ACC112 (cell line): ENCODE data around the gene RNF220.

Experiments used
- H2AFZ ChIP-seq: fragments of 200-600 bp; sonication (generic); one replicate; pipeline ENCODE4 v1.6.0; 2017; ENCODE audit warnings: antibody characterized with exemption, low read length; ENCODE audit not compliant: unreplicated experiment
- H3K27ac ChIP-seq: fragments of 200-600 bp; sonication (generic); 2 replicates; pipeline ENCODE4 v1.5.1; 2014; ENCODE audit warnings: low read depth, mild to moderate bottlenecking, antibody characterized with exemption, low read length, moderate library complexity
- H3K27me3 ChIP-seq: fragments of 200-600 bp; sonication (generic); 2 replicates; pipeline ENCODE4 v1.6.1; 2014; ENCODE audit warnings: mild to moderate bottlenecking, antibody characterized with exemption, low read length, moderate library complexity, mixed read lengths; ENCODE audit not compliant: insufficient read depth
- H3K36me3 ChIP-seq: fragments of 200-600 bp; sonication (generic); 2 replicates; pipeline ENCODE4 v1.6.1; 2016; ENCODE audit warnings: mild to moderate bottlenecking, antibody characterized with exemption, low read length, moderate library complexity, mixed read lengths; ENCODE audit not compliant: insufficient read depth
- H3K4me1 ChIP-seq: fragments of 200-600 bp; sonication (generic); one replicate; pipeline ENCODE4 v1.6.1; 2016; ENCODE audit warnings: low read length, mixed read lengths; ENCODE audit not compliant: insufficient read depth, unreplicated experiment, control insufficient read depth
- H3K4me3 ChIP-seq: fragments of 200-600 bp; sonication (generic); 2 replicates; pipeline ENCODE4 v1.5.1; 2014; ENCODE audit warnings: mild to moderate bottlenecking, low read depth, low read length
- H3K79me2 ChIP-seq: fragments of 200-600 bp; sonication (generic); one replicate; pipeline ENCODE4 v1.6.0; 2016; ENCODE audit warnings: low read length; ENCODE audit not compliant: control insufficient read depth, unreplicated experiment, insufficient read depth

RNF220 gene

GRCh38 chr1:44675186-44675585, 270.1 kb downstream of the RNF220 start:
- Histone ChIP-seq H3K4me3 (peak overlapping the region; percentile 78), H3K27ac (peak overlapping the region; percentile 58), H3K27me3 (no peaks in the 10 kb centered on the region), H3K4me1 (peaks cover 38% of the 10 kb centered on the region), H3K79me2 (no peaks in the 10 kb centered on the region), H3K36me3 (no peaks in the 10 kb centered on the region), H2AFZ (peak overlapping the region; percentile 74)

DNA sequence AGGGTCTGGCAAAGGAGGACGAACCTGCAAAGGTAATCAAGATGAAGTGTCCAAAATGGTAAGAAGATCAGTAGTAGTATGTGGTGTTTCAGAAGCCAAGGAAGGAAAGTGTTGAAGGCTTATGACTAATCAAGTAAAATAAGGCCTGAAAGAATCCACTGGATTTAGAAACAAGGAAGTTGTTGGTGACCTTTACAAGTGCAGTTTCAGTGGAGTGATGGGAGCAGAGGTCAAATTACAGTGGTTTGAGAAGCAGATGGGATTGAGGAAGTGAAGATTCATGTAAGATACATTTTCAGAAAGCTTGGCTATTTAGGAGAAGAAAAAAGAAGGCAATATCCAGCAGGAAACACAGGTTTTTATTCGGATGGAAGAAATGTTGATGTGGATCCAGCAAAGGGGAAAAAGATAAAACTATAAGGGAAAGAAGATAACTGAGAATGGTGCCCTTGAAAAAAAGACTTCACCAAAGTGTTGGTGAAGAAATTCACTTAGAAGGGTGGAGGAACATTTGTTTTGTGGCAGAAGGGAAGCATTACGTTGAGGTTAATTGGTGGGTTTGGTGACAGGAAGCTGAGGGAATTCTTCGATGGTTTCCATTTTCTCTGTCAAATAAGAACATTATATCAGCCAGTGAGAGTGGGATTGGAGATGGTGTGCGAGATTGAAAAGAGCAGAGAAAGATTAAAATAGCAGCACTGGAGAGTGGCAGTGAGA, 271.6 kb downstream of the RNF220 start:
- no peak overlapping the region for H2AFZ ChIP-seq

GRCh38 chr1:44677201-44677766, 272.2 kb downstream of the RNF220 start:
- Histone ChIP-seq H3K36me3 (no peaks in the 10 kb centered on the region), H3K27ac (peak overlapping the region; percentile 53; the same call in 1 of the 2 replicates), H2AFZ (no peak overlapping the region), H3K79me2 (no peaks in the 10 kb centered on the region), H3K4me1 (peaks cover 34% of the 10 kb centered on the region), H3K4me3 (peak overlapping the region; percentile 20; the same call in 1 of the 2 replicates), H3K27me3 (no peaks in the 10 kb centered on the region)

More for the DNA sequence above, 271.6 kb downstream of the RNF220 start:
- no peaks in the 10 kb centered on the region for H3K27me3 ChIP-seq
- H3K27ac ChIP-seq = peak overlapping the region; percentile 53
- peak overlapping the region; percentile 20; the same call in 1 of the 2 replicates for H3K4me3 ChIP-seq
- no peaks in the 10 kb centered on the region for H3K36me3 ChIP-seq
- peaks cover 38% of the 10 kb centered on the region for H3K4me1 ChIP-seq
- no peaks in the 10 kb centered on the region for H3K79me2 ChIP-seq

GRCh38 chr1:44678120-44678519, 273.1 kb downstream of the RNF220 start:
- H2AFZ ChIP-seq = no peak overlapping the region
- peaks cover 28% of the 10 kb centered on the region for H3K4me1 ChIP-seq
- H3K27ac ChIP-seq = no peak overlapping the region
- no peaks in the 10 kb centered on the region for H3K36me3 ChIP-seq
- no peaks in the 10 kb centered on the region for H3K79me2 ChIP-seq
- no peak overlapping the region for H3K4me3 ChIP-seq
- no peaks in the 10 kb centered on the region for H3K27me3 ChIP-seq

DNA sequence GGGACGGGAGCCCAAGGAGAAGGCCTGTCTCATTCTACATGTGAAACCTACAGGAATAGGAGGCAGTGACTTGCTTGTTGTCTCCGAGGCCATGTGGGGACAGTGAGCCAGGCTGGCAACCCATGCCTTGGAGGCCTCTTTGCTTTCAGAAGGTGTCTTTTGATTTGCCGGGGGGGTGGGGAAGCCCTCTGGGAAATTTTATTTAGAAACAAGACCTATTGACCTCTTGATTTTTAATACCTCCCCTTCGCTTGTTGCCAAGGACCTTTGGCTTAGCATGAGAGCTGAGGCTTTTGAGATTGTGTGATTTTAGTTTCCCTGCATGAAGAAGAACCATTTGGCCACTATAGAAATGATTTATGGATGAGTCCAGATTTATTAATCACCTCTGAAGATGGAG, 273.6 kb downstream of the RNF220 start:
- Histone ChIP-seq H3K79me2 (no peaks in the 10 kb centered on the region), H3K4me1 (peaks cover 24% of the 10 kb centered on the region), H3K27ac (no peak overlapping the region), H3K4me3 (no peak overlapping the region), H2AFZ (no peak overlapping the region), H3K27me3 (no peaks in the 10 kb centered on the region), H3K36me3 (no peaks in the 10 kb centered on the region)

- H2AFZ ChIP-seq = no peak overlapping the region
- no peak overlapping the region for H3K4me3 ChIP-seq
- no peaks in the 10 kb centered on the region for H3K36me3 ChIP-seq
- no peak overlapping the region for H3K27ac ChIP-seq
- H3K27me3 ChIP-seq = no peaks in the 10 kb centered on the region
- no peaks in the 10 kb centered on the region for H3K79me2 ChIP-seq
- peaks cover 24% of the 10 kb centered on the region for H3K4me1 ChIP-seq
Observed at GRCh38 chr1:44679468-44679867, 274.4 kb downstream of the RNF220 start.

DNA sequence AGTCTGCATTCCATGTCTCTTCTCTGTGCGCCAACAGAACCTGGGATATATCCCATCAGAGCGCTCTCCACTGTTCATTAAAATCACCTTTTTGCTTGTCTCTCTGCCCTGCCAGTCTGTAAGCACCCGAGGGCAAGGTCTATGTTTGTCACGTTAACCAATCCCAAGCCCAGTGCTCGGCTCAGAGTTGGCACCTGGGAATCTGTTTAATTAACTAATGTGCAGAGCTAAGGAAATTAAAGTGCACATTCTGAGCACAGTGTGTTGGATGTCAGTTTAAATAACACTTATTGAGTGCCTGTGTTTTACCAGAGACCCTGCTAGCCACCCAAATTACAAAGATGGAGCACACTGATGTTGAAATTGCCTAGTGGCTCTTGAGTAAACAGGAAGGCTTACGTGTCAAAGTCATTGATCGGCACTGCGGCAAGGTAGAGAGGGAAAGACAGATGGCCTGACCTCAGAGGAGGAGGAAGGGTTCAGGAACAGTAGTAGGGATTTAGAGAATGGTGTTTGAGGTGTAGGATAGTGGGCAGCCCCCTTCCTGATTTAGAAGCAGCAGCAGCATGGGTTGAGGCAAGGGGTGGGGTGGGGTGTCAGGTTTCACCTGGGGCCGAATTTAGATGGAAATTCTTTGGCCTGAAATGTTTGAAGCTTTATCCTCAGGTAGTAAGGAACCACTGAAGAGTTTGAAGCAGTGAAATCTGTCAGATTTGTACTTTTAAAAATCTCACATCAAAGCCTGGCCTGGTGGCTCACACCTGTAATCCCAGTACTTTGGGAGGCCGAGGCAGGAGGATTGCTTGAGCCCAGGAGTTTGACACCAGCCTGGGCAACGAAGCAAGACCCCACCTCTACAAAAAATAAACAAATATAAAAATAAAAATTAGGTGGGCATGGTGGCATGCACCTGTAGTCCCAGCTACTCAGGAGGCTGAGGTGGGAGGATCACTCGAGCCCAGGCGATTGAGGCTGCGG, 277.1 kb downstream of the RNF220 start:
- H3K36me3 ChIP-seq = no peaks in the 10 kb centered on the region
- H3K27me3 ChIP-seq = no peaks in the 10 kb centered on the region
- H2AFZ ChIP-seq = no peak overlapping the region
- H3K27ac ChIP-seq = no peak overlapping the region
- no peak overlapping the region for H3K4me3 ChIP-seq
- H3K4me1 ChIP-seq = peaks cover 4% of the 10 kb centered on the region
- H3K79me2 ChIP-seq = no peaks in the 10 kb centered on the region

- Histone ChIP-seq H3K27me3 (no peaks in the 10 kb centered on the region), H3K4me1 (no peaks in the 10 kb centered on the region), H3K36me3 (no peaks in the 10 kb centered on the region), H2AFZ (no peak overlapping the region), H3K27ac (no peak overlapping the region), H3K79me2 (no peaks in the 10 kb centered on the region), H3K4me3 (no peak overlapping the region)
Observed at GRCh38 chr1:44682883-44683265, 277.8 kb downstream of the RNF220 start.

DNA sequence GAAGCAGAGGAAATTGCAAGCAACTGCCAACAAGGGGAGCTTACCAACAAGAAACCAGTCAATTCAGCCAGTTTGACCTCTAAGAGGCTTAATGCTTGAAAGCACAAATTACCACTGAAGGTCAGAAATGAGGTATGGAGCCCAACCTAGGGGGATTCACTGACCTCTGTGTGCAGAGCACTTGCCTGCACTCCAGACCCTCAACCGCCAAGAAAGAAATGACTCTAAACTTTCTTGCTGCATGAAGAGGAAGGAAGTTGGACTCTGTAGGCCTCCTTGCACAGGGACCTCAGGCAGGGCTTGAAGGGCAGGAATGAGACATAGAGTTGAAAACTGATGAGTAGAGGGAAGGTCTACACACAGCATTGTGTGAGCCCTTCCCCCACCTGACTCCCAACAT, 279.5 kb downstream of the RNF220 start:
- Histone ChIP-seq H3K4me3 (no peak overlapping the region), H3K27me3 (no peaks in the 10 kb centered on the region), H3K79me2 (no peaks in the 10 kb centered on the region), H3K4me1 (no peaks in the 10 kb centered on the region), H3K27ac (no peak overlapping the region), H2AFZ (no peak overlapping the region), H3K36me3 (no peaks in the 10 kb centered on the region)

DNA sequence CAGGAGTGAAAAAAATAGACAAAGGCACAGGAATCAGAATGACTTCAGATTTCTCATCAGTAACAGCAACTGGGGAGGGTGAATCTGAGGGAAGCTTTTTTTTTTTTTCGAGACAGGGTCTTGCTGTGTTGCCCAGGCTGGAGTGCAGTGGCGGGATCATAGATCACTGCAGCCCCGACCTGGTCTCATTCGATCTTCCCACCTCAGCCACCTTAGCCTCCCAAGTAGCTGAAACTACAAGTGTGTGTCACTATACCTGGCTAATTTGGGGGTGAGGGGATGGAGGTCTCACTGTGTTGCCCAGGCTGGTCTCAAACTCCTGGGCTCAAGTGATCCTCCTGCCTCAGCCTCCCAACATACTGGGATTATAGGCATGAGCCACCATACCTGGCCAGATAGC, 280.2 kb downstream of the RNF220 start:
- no peaks in the 10 kb centered on the region for H3K36me3 ChIP-seq
- H3K27me3 ChIP-seq = no peaks in the 10 kb centered on the region
- H3K79me2 ChIP-seq = no peaks in the 10 kb centered on the region
- no peak overlapping the region for H3K4me3 ChIP-seq
- H3K4me1 ChIP-seq = no peaks in the 10 kb centered on the region
- no peak overlapping the region for H2AFZ ChIP-seq
- H3K27ac ChIP-seq = no peak overlapping the region
